ENCODE data around the gene GADD45B. TPM values are rescaled to one million over a fixed set of nuclear protein-coding genes. Genes with fewer than 3 reads are reported as not detected.

GADD45B gene
- total RNA-seq, 1 experiment from 2014 or later = 37.9 TPM

GRCh38 chr19:2487842-2488241 lies 11.9 kb downstream of the GADD45B start:
- H3K9me2 ChIP-seq (ENCODE audit: insufficient read depth) = no peaks in the 10 kb centered on the region
- no peak overlapping the region for H3K4me2 ChIP-seq (ENCODE audit: low read length)
- BruUV-seq (replicated peaks) = no TSS peak

More at GRCh38 chr19:2487842-2488241, 11.9 kb downstream of the GADD45B start:
- Histone ChIP-seq H3K27ac (ENCODE audit: low read depth, low read length) (no peak overlapping the region), H3K27me3 (ENCODE audit: insufficient read depth, low read length) (no peaks in the 10 kb centered on the region), H4K20me1 (ENCODE audit: insufficient read depth) (no peaks in the 10 kb centered on the region), H3K9me3 (ENCODE audit: control insufficient read depth in 1 of 2, insufficient read depth in 1 of 2, low read depth in 1 of 2, low read length in 2 of 2) (no peaks in the 10 kb centered on the region), H3K4me1 (ENCODE audit: control insufficient read depth in 1 of 2, insufficient read depth in 2 of 2, low read length in 2 of 2) (peaks cover 19 to 25% of the 10 kb centered on the region in 2 experiments), H3K9ac (ENCODE audit: low read length) (no peak overlapping the region), H3K36me3 (ENCODE audit: control insufficient read depth in 1 of 2, insufficient read depth in 2 of 2, low read length in 2 of 2) (no peaks in the 10 kb centered on the region), H2AFZ (ENCODE audit: low read depth, low read length, poor library complexity, severe bottlenecking) (no peak overlapping the region), H3K79me2 (ENCODE audit: insufficient read depth, low read length) (no peaks in the 10 kb centered on the region), H3K4me3 (replicated peaks in 1 of 2; ENCODE audit: low read depth in 1 of 2, low read length in 2 of 2) (no peak overlapping the region)
- CTCF ChIA-PET = no interaction called here
- DNase-seq (ENCODE audit: low read depth, low spot score) (no peak), ATAC-seq (no peak)
- intact Hi-C loops (cut with micrococcal nuclease) = no loop called here
- RAD21 ChIA-PET (ENCODE audit: low non-redundant PET in 1 of 2, low total read pairs in 2 of 2, uncharacterized antibody in 2 of 2, unreplicated experiment in 2 of 2) = no interaction called here
- POLR2A ChIA-PET = interaction anchor here (1.7 kb wide), 1 partner anchor 12 kb away, joined by 6 read pairs; the partner anchor contains the start of gene GADD45B
- TF ChIP-seq ZFX (IDR thresholded peaks at IDR 0.05) (no peak), POLR2AphosphoS5 (IDR thresholded peaks at IDR 0.05; ENCODE audit: low read depth, low read length) (no peak), CEBPB (IDR thresholded peaks at IDR 0.05; ENCODE audit: low read depth) (no peak), ELF1 (IDR thresholded peaks at IDR 0.05; ENCODE audit: borderline replicate concordance, low read depth) (no peak), JUND (IDR thresholded peaks at IDR 0.05) (no peak), EGR1 (IDR thresholded peaks at IDR 0.05; ENCODE audit: low read depth) (no peak), ZNF274 (IDR thresholded peaks at IDR 0.05; ENCODE audit: low read depth, low read length) (no peak), SIN3A (IDR thresholded peaks at IDR 0.05; ENCODE audit: low read depth) (no peak), SRF (IDR thresholded peaks at IDR 0.05; ENCODE audit: low read depth) (no peak), EZH2 (IDR thresholded peaks at IDR 0.05) (no peak), RAD21 (IDR thresholded peaks at IDR 0.05; ENCODE audit: low read depth) (no peak), POLR2A (IDR thresholded peaks at IDR 0.05; ENCODE audit: borderline replicate concordance, extremely low read depth, insufficient read depth, insufficient read length) (no peak), ATF3 (IDR thresholded peaks at IDR 0.05) (no peak)
- TF ChIP-seq, protein P1, sequence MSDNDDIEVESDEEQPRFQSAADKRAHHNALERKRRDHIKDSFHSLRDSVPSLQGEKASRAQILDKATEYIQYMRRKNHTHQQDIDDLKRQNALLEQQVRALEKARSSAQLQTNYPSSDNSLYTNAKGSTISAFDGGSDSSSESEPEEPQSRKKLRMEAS (IDR thresholded peaks at IDR 0.05) = no peak
- TF ChIP-seq, protein P2, sequence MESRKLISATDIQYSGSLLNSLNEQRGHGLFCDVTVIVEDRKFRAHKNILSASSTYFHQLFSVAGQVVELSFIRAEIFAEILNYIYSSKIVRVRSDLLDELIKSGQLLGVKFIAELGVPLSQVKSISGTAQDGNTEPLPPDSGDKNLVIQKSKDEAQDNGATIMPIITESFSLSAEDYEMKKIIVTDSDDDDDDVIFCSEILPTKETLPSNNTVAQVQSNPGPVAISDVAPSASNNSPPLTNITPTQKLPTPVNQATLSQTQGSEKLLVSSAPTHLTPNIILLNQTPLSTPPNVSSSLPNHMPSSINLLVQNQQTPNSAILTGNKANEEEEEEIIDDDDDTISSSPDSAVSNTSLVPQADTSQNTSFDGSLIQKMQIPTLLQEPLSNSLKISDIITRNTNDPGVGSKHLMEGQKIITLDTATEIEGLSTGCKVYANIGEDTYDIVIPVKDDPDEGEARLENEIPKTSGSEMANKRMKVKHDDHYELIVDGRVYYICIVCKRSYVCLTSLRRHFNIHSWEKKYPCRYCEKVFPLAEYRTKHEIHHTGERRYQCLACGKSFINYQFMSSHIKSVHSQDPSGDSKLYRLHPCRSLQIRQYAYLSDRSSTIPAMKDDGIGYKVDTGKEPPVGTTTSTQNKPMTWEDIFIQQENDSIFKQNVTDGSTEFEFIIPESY (IDR thresholded peaks at IDR 0.05; ENCODE audit: extremely low read depth, insufficient replicate concordance, low read length) = no peak

All from HCT116 (cell line).